Measurements from ENCODE around the gene SLC25A23.
A peak's percentile ranks its signal among the peaks of the same experiment; 100 is the strongest.
"Not testable (repeated sequence)": the region's sequence is repeated elsewhere in the genome, so short reads cannot be mapped to it uniquely, and the experiment has no call there.

The SLC25A23 gene

DNA sequence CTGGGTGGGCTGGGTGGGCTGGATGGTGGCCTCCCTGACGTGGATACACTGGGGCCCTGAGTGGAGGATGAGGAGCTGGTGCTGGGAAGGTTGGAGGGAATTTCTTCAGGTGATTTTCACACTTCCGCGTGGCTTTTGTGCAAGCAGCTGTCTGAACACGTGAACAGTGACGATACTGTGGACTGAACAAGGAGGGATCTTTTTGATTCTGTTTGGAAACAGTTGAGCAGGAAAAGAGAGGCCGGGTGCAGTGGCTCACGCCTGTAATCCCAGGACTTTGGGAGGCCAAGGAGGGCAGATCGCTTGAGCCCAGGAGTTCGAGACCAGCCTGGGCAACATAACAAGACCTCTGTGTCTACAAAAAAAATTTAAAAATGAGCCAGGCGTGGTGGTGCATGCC is 57.5 kb downstream of the SLC25A23 start:
- DNase-seq (ENCODE audit: low spot score): no peak

DNA sequence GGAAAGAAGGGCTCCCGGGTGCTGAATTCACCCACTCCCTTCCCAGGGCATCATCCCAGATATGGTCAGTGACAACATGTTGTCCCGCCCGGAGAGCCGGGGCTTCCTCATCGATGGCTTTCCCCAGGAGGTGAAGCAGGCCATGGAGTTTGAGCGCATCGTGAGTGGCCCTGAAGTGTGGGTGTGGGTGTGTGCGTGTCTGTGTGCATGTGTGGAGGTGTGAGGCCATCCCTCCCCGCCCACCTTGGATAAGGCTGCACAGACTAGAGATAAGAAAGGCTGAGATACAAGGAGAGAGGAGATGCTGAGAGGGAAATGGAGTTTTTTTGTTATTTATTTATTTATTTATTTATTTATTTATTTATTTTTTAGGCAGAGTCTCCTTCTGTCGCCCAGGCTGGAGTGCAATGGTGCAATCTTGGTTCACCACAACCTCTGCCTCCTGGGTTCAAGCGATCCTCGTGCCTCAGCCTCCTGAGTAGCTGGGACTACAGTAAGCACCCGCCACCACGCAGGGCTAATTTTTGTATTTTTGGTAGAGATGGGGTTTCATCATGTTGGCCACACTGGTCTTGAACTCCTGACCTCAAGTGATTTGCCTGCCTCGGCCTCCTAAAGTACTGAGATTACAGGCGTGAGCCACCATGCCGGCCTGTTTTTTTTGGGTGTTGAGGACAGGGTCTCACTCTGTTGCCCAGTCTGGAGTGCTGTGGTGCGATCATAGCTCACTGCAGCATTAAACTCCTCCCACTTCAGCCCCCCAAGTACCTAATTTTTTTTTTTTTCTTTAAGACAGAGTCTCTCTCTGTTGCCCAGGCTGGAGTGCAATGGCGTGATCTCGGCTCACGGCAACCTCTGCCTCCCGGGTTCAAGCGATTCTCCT is 59.3 kb downstream of the SLC25A23 start:
- not testable (repeated sequence) for DNase-seq (ENCODE audit: low spot score)

DNA sequence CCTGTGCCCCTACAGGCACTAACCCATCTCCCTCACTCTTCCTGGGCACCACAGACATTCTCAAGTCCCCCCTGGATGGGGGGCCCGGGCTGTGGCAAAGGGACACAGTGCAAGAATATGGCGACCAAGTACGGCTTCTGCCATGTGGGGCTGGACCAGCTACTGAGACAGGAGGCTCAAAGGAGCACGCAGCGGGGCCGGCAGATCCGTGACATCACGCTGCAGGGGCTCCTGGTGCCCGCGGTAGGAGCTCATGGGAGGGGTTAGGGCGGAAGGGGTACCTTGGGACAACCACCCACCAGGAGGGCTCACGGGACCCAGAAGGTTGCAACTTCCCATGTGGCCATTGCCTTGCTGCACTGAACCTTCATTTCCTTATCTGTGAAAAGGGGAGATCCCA is 63.3 kb downstream of the SLC25A23 start:
- no peak for DNase-seq (ENCODE audit: low spot score)

DNA sequence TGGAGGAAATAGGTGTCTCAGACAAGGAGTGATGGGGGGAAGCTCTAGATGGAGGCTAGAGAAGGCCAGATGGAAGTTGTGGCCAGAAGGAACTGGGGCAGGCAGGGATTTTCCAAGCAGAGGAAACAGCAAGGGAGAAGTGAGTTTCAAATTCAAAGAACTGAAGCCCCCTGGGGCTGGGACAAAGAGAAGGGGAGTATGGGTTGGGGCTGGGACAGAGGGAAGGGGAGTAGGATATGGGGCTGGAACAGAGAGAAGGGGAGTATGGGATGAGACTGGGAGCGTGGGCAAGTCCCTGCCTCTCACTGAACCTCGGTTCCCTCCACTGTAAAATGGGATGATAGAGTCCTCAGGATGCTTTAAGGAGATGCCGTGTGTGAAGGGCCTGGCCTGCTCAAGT is 64.8 kb downstream of the SLC25A23 start:
- peak; percentile 44 for DNase-seq (ENCODE audit: low spot score)

DNA sequence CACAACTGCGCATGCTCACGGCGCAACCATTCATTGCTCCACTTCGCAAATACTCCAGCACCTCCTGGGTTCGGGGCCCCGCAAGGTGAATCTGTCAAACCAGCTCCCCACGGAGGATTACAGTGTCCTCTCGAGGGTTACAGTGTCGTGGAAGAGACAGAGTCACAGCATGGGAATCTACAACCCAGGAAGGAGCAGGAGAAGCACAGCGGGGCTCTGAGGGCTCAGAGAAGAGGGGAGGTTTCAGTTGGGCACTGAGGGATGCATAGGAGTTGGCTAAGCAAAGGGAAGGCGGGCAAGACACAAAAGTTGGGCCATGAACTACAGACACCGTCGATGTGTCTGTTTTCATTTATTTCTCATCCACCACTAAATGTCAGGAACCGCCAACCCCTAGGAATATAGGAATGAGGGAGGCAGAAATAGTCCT is 65.6 kb downstream of the SLC25A23 start:
- DNase-seq (ENCODE audit: low spot score): no peak

DNA sequence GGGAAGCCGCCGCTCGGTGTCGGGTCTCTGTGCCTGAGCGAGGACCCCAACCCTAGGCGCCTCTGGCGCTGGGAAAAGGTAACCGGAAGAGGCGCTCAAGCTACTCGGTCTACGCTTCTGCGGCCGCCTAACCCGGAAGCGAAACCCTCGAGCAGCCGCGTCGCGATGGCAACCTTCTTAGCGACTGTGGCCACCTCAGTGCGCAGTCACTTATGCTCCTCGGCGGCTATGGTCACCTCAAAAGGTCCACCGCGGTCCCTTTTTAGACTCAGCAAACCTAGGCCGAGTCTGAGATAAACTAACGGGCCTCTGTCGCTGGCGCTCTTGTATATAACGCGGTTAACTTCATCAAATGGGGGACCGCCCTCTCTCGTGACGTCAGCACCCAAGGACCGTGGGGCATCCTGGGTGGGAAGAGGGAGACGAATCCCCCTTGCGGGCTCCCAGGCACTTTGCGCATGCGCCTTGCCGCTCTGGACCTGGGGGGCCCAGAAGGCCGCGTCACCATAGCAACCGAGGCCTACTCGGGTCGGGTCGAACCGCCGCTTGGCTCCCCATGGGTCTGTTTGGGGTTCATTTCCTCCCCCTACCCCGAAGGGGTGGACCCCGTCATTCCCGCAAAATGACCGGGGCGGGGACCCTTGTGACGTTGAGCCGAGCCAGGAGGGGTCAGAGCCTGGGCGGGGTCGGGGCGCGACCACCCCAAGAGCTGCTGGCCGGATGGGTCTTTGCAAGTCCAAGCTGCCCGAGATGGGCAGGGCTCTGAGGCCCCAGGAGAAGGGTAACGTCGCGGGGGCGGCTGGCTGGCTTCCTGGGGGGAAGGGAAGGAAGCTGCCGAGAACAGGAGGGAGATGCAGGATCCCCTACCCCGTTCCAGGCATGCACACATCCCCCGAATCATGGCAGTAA is 66.3 kb downstream of the SLC25A23 start, which contains the start of gene GTF2F1:
GTF2F1 (minus strand) TSS at position 91 of the 909 bp plus-strand sequence. CDS start 169 bp downstream, outside the sequence.
- DNase-seq (ENCODE audit: low spot score): peak; percentile 96

DNA sequence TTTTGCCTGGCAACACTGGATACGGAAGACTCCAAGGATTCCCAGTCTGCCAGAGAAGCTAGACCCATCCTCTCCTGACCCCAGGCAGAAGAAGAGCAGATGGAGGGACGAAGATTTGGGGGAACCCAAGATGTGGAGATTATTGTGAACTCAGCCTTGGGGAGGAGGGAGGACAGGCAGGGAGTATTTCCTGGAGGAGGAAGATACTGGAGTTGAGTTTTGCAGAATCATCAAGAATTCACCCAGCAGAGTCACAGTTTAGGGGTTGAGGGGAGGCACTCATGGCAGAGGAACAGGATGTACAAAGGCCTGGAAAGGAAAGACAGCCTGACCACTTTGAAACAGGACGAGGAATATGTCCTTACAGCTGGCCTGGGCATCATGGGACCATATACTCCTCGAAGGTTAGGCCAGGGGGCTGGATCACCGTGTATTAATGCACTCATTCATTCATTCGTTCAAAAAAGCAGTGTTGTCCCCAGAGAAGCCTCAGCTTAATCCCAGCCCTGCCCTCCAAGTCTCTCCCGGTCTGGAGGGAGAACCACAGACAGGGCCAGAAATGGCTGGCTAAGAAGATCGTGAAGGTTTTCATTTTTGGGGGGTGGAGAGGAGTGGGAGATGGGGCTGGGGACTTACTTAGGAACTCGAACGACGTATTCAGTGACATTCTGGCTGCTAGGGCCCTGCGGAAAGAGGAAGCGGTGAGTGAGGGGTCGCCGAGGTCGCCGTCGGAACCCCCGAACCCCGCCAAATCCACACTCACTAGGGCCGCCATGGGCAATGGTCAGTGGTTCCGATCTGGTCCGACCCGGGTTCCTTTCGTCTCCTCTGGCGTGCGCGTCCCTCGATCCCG is 67.1 kb downstream of the SLC25A23 start:
- peak; percentile 3 for DNase-seq (ENCODE audit: low spot score)
